ENCODE measurements around the gene ZNF708.
"Not testable (repeated sequence)": the region's sequence is repeated elsewhere in the genome, so short reads cannot be mapped to it uniquely, and the experiment has no call there.

Gene ZNF708

DNA sequence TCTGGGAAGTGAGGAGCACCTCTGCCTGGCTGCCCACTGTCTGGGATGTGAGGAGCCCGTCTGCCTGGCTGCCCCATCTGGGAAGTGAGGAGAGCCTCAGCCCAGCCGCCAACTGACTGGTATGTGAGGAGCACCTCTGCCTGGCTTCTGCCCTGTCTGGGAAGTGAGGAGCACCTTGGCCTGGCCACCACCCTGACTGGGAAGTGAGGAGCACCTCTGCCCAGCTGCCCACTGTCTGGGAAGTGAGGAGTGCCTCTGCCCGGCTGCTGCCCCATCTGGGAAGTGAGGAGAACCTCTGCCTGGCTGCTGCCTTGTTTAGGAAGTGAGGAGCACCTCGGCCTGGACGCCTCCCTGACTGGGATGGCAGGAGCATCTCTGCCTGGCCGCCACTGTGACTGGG is 64.8 kb downstream of the ZNF708 start:
- DNase-seq (ENCODE audit: low read depth): no peak
- no peak overlapping the region for H3K4me3 ChIP-seq (ENCODE audit: low read depth, low read length)

- not testable (repeated sequence) for DNase-seq (ENCODE audit: low read depth); H3K4me3 ChIP-seq (ENCODE audit: low read depth, low read length)
Measured at GRCh38 chr19:21260848-21261381, 68.3 kb downstream of the ZNF708 start.

GRCh38 chr19:21260164-21260847 is 68.9 kb downstream of the ZNF708 start:
- no peak overlapping the region for H3K4me3 ChIP-seq (ENCODE audit: low read depth, low read length)
- DNase-seq (ENCODE audit: low read depth): no peak

GRCh38 chr19:21259421-21260124 is 69.6 kb downstream of the ZNF708 start:
- H3K4me3 ChIP-seq (ENCODE audit: low read depth, low read length); DNase-seq (ENCODE audit: low read depth): not testable (repeated sequence)

- DNase-seq (ENCODE audit: low read depth): no peak
Measured at GRCh38 chr19:21256722-21257121, 72.5 kb downstream of the ZNF708 start.

More at GRCh38 chr19:21256722-21257121, 72.5 kb downstream of the ZNF708 start:
- H3K4me3 ChIP-seq (ENCODE audit: low read depth, low read length): no peak overlapping the region
